Right atrium auricular region (tissue), 2 donors: ENCODE data around the gene TMEM51. TPM values are rescaled to one million over a fixed set of nuclear protein-coding genes. Genes with fewer than 3 reads are reported as not detected.
A peak's percentile ranks its signal among the peaks of the same experiment; 100 is the strongest.

Source experiments
- DNase-seq: peaks from one replicate; pipeline ENCODE4 v3.0.0-alpha.2; 2019; ENCODE audit warnings: low spot score
- H3K27ac ChIP-seq, 2 donors: fragments of 200-600 bp; sonication (generic); 1 replicate in 1 of 2; 2 replicates in 1 of 2; pipeline ENCODE4 v1.5.1; 2016 to 2019
- H3K27me3 ChIP-seq, 2 donors: fragments of 200-600 bp; sonication (generic); one replicate each; pipeline versions ENCODE4 v1.5.1 to v1.6.0; 2017 to 2019
- H3K36me3 ChIP-seq: fragments of 200-600 bp; sonication (generic); one replicate; pipeline ENCODE4 v1.5.1; 2016
- H3K4me1 ChIP-seq, 2 donors: fragments of 200-600 bp; sonication (generic); one replicate each; pipeline versions ENCODE4 v1.5.1 to v1.6.0; 2017 to 2019
- H3K4me3 ChIP-seq, 2 donors: fragments of 200-600 bp; sonication (generic); 1 replicate in 1 of 2; 2 replicates in 1 of 2; pipeline ENCODE4 v1.5.1; 2017 to 2019; ENCODE audit warnings: mild to moderate bottlenecking in 1 of 2, moderate library complexity in 1 of 2
- H3K9me3 ChIP-seq, 2 donors: fragments of 200-600 bp; sonication (generic); one replicate each; pipeline ENCODE4 v1.5.1; 2019
- CTCF ChIP-seq, 2 donors: fragments of 200-600 bp; sonication (generic); IDR thresholded peaks; one replicate each; pipeline ENCODE4 v1.5.1; 2019; ENCODE audit warnings: antibody characterized with exemption in 2 of 2
- total RNA-seq, 2 donors: library from RNA; depleted of rRNA; stranded (reverse); fragments of >200 nt; gene quantifications; one replicate each; pipeline ENCODE4 v1.1.0, GENCODE V29; 2016

TMEM51 gene
- total RNA-seq, 2 donors from 2014 or later, result 3.2 to 6.6 TPM

GRCh38 chr1:15258833-15259621 is 105.5 kb downstream of the TMEM51 start:
- peaks cover 0 to 22% of the 10 kb centered on the region in 2 donors for H3K4me1 ChIP-seq
- DNase-seq, result peak; percentile 53
- no peaks in the 10 kb centered on the region for H3K36me3 ChIP-seq
- no peak overlapping the region for H3K27ac ChIP-seq
- no peak overlapping the region for H3K4me3 ChIP-seq
- TF ChIP-seq CTCF (IDR thresholded peaks at IDR 0.05), result no peak
- H3K9me3 ChIP-seq, result no peaks in the 10 kb centered on the region
- H3K27me3 ChIP-seq, result no peaks in the 10 kb centered on the region

GRCh38 chr1:15259622-15260007 is 106.1 kb downstream of the TMEM51 start:
- H3K4me1 ChIP-seq, result peaks cover 0 to 22% of the 10 kb centered on the region in 2 donors
- peaks cover 0 to 2% of the 10 kb centered on the region in 2 donors for H3K9me3 ChIP-seq
- H3K27me3 ChIP-seq, result no peaks in the 10 kb centered on the region
- no peak overlapping the region for H3K27ac ChIP-seq
- no peak overlapping the region for H3K4me3 ChIP-seq
- peak; percentile 48 for DNase-seq
- H3K36me3 ChIP-seq, result no peaks in the 10 kb centered on the region
- no peak for TF ChIP-seq CTCF (IDR thresholded peaks at IDR 0.05)

DNA sequence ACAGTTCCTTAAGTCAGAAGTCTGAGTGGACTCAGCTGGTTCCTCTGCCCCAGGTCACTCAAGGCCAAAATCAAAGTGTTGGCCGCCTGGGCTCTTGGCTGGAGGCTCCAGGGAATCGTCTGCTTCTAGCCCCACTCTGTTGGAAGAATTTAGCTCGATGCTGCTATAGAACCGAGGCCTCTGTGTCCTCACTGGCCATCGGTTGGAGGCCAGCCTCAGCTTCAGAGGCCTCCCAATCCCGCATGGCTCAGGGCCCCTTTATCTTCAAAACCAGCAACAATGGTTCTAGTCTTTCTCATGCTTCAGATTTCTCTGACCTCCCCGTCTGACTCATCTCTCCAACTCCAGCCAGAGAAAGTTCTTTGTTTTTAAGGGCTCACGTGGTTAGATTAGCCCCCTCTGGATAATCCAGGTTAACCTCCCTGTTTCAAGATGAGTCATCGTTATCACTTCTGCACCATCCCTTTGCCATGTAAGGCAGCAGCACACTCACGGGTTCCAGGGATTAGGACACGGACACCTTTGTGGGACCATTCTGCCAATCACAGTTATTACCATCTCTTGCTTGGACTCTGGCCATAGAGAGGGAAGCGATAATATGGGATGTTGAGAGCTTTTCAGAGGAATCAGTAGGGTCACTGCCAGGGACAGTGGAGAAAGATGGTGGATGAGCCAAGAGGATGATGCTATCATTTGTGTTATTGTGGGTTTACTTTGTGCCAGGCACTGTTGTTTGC is 107.0 kb downstream of the TMEM51 start:
- TF ChIP-seq CTCF (IDR thresholded peaks at IDR 0.05), result no peak
- peaks cover 0 to 8% of the 10 kb centered on the region in 2 donors for H3K9me3 ChIP-seq
- H3K4me3 ChIP-seq, result no peak overlapping the region
- H3K27ac ChIP-seq, result no peak overlapping the region
- no peaks in the 10 kb centered on the region for H3K27me3 ChIP-seq
- peaks cover 0 to 22% of the 10 kb centered on the region in 2 donors for H3K4me1 ChIP-seq
- H3K36me3 ChIP-seq, result no peaks in the 10 kb centered on the region
- DNase-seq, result peak; percentile 54

DNA sequence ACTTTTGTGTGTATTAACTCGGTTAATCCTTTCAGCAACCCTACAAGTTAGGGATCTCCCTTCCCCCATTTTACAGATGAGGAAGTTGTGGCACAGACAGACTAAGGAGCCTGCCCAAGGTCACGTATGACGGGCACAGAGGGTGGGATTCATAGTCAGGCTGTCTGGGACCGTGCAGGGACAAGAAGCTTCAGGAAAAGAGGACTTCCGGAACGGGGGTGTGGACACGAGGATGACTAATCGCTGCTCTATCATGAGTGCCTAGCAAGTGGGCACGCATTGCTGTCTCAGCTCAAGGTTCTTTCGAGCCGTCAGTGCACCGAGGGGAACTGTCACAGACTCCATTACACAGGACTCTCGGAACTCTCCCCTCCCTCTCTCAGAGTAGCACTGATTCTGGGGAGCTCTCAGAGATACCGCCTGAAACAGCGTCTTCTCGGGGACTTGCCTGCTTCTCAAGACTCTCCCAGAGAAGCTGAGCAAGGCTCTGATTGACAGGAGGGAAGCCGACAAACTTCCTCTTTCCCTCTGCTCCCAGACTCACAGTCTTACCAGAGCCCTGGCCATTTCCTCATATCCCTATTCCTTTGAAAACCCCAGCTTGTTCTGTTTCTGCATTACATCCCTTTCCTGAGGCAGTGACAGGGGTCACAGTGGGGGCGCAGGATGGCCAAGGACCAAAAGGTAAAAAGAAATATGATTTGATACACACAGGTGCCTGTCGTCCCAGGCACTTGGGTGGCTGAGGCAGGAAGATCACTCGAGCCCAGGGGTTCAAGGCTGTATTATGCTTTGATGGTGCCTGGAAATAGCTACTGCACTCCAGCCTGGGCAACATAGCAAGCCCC is 107.8 kb downstream of the TMEM51 start:
- TF ChIP-seq CTCF (IDR thresholded peaks at IDR 0.05), result no peak
- no peaks in the 10 kb centered on the region for H3K27me3 ChIP-seq
- no peaks in the 10 kb centered on the region for H3K36me3 ChIP-seq
- no peak overlapping the region for H3K4me3 ChIP-seq
- H3K9me3 ChIP-seq, result peaks cover 0 to 8% of the 10 kb centered on the region in 2 donors
- DNase-seq, result peak; percentile 75
- peak overlapping the region in 1 of 2 donors; percentile 16 for H3K27ac ChIP-seq
- H3K4me1 ChIP-seq, result peaks cover 0 to 22% of the 10 kb centered on the region in 2 donors

DNA sequence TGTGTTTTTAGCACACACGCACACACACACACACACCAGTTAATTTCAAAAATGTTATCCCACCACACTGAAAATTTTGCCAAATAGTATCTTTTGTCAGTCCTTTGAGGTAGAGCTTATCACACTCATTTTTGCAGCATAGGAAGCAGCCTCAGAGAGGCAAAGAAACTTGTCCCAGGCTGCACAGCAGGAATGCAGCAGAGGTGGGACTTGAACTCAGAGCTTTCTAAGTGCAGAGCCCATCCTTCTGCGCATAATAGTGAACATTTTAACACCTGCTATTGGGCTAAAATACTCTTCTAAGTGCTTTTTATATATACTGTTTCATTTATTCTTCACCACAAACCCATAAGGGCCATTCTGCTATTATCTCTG is 108.4 kb downstream of the TMEM51 start:
- no peaks in the 10 kb centered on the region for H3K36me3 ChIP-seq
- H3K27ac ChIP-seq, result no peak overlapping the region
- peak; percentile 11 for DNase-seq
- H3K27me3 ChIP-seq, result no peaks in the 10 kb centered on the region
- no peak overlapping the region for H3K4me3 ChIP-seq
- peaks cover 0 to 22% of the 10 kb centered on the region in 2 donors for H3K4me1 ChIP-seq
- peaks cover 0 to 8% of the 10 kb centered on the region in 2 donors for H3K9me3 ChIP-seq
- no peak for TF ChIP-seq CTCF (IDR thresholded peaks at IDR 0.05)
